Testis (tissue), 3 donors: ENCODE data around the gene PLK2. TPM values are rescaled to one million over a fixed set of nuclear protein-coding genes. Genes with fewer than 3 reads are reported as not detected.

ENCODE experiments used
- DNase-seq: peaks from one replicate; pipeline ENCODE4 v3.0.0-alpha.2; 2019
- H3K27ac ChIP-seq, 2 donors: fragments of 200-600 bp; sonication (generic); one replicate each; pipeline ENCODE4 v1.5.1; 2019
- H3K27me3 ChIP-seq: fragments of 200-600 bp; sonication (generic); one replicate; pipeline ENCODE4 v1.5.1; 2019
- H3K36me3 ChIP-seq: fragments of 200-600 bp; sonication (generic); one replicate; pipeline ENCODE4 v1.5.1; 2017; ENCODE audit warnings: low read depth; ENCODE audit errors: missing control alignments
- H3K4me1 ChIP-seq: fragments of 200-600 bp; sonication (generic); one replicate; pipeline ENCODE4 v1.5.1; 2019
- H3K4me3 ChIP-seq, 2 donors: fragments of 200-600 bp; sonication (generic); one replicate each; pipeline ENCODE4 v1.5.1; 2017 to 2019
- H3K9me3 ChIP-seq: fragments of 200-600 bp; sonication (generic); one replicate; pipeline ENCODE4 v1.5.1; 2017
- POLR2A ChIP-seq: fragments of 450-650 bp; IDR thresholded peaks from one replicate; pipeline ENCODE4 v1.6.1; 2017; ENCODE audit warnings: antibody characterized with exemption, mild to moderate bottlenecking, moderate library complexity
- WGBS, 2 donors: methylation state at CpG; one replicate each; pipeline ENCODE4 v1.1.5; 2018; 5-methylcytosine and 5-hydroxymethylcytosine counted together
- intact Hi-C: fragments of 100-400 bp; cut with DNase I; formaldehyde crosslinking; loops from one replicate; pipeline ENCODE4 v1.15.1; 2023; ENCODE audit warnings: low total_unique reads
- polyA plus RNA-seq: library from polyadenylated mRNA; stranded (reverse); fragments of 350-450 nt; fragmentation: Illumina TruSeq; extraction: RNeasy Lipid Tissue Mini Kit (QIAGEN cat#74804); gene quantifications from one replicate; pipeline ENCODE4 v1.2.3, GENCODE V29; 2014; ENCODE audit warnings: low read depth, low replicate concordance; ENCODE audit not compliant: insufficient read depth
- total RNA-seq, 2 donors: library from RNA; depleted of rRNA; stranded (reverse); fragments of >200 nt; gene quantifications; one replicate each; pipeline ENCODE4 v1.2.3, GENCODE V29; 2016
- TF ChIP-seq, protein P1 (sequence below), 3 experiments: fragments of 450-650 bp in 2 of 3; fragments of 200-600 bp in 1 of 3; sonication (generic) in 1 of 3; IDR thresholded peaks; one replicate each; pipeline ENCODE4 v1.5.1; 2016 to 2019; ENCODE audit warnings: antibody characterized with exemption in 3 of 3, mild to moderate bottlenecking in 2 of 3, moderate library complexity in 1 of 3

Gene PLK2
- total and polyA plus RNA-seq, 3 donors from 2014 or later = 55.3 to 88.4 (median 87.8) TPM

- Histone ChIP-seq H3K4me1 (no peaks in the 10 kb centered on the region), H3K27me3 (no peaks in the 10 kb centered on the region), H3K4me3 (peak overlapping the region; percentile 78 to 83), H3K36me3 (no peaks in the 10 kb centered on the region), H3K9me3 (no peaks in the 10 kb centered on the region), H3K27ac (peak overlapping the region; percentile 82 to 95)
- DNase-seq = peak; percentile 96
- intact Hi-C loops = loop anchor here (5.0 kb wide), 2 partner anchors 679 to 1164 kb away; no protein-coding TSS in a partner anchor
- TF ChIP-seq, protein P1, sequence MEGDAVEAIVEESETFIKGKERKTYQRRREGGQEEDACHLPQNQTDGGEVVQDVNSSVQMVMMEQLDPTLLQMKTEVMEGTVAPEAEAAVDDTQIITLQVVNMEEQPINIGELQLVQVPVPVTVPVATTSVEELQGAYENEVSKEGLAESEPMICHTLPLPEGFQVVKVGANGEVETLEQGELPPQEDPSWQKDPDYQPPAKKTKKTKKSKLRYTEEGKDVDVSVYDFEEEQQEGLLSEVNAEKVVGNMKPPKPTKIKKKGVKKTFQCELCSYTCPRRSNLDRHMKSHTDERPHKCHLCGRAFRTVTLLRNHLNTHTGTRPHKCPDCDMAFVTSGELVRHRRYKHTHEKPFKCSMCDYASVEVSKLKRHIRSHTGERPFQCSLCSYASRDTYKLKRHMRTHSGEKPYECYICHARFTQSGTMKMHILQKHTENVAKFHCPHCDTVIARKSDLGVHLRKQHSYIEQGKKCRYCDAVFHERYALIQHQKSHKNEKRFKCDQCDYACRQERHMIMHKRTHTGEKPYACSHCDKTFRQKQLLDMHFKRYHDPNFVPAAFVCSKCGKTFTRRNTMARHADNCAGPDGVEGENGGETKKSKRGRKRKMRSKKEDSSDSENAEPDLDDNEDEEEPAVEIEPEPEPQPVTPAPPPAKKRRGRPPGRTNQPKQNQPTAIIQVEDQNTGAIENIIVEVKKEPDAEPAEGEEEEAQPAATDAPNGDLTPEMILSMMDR (IDR thresholded peaks at IDR 0.05) = peak; percentile 32 to 83 (median 64)
- TF ChIP-seq POLR2A = no peak
- 10 to 15% methylated on average over 6 to 20 of the region's 30 CpGs for WGBS, 2 donors
Observed at GRCh38 chr5:58460732-58461286, 923 bp upstream of the PLK2 start.

GRCh38 chr5:58459146-58460001, 512 bp downstream of the PLK2 start:
- no peaks in the 10 kb centered on the region for H3K9me3 ChIP-seq
- intact Hi-C loops = loop anchor here (5.0 kb wide), 3 partner anchors 677 to 1162 kb away; no protein-coding TSS in a partner anchor
- WGBS, 2 donors = 0 to 1% methylated on average over 19 to 52 of the region's 57 CpGs
- no peaks in the 10 kb centered on the region for H3K4me1 ChIP-seq
- no peaks in the 10 kb centered on the region for H3K36me3 ChIP-seq
- peak overlapping the region; percentile 82 to 95 for H3K27ac ChIP-seq
- H3K27me3 ChIP-seq = no peaks in the 10 kb centered on the region
- peak; percentile 52 for DNase-seq
- peak overlapping the region; percentile 78 to 83 for H3K4me3 ChIP-seq
- TF ChIP-seq, protein P1 (IDR thresholded peaks at IDR 0.05) = no peak
- no peak for TF ChIP-seq POLR2A

- WGBS, 2 donors = 9 to 15% methylated on average over 9 of the region's 9 CpGs
- Histone ChIP-seq H3K4me3 (peak overlapping the region; percentile 78 to 83), H3K9me3 (no peaks in the 10 kb centered on the region), H3K4me1 (no peaks in the 10 kb centered on the region), H3K36me3 (no peaks in the 10 kb centered on the region), H3K27me3 (no peaks in the 10 kb centered on the region), H3K27ac (no peak overlapping the region)
- TF ChIP-seq, protein P1 (IDR thresholded peaks at IDR 0.05) = no peak
- no peak for TF ChIP-seq POLR2A
- intact Hi-C loops = loop anchor here (5.0 kb wide), 1 partner anchor 951 kb away; no protein-coding TSS in a partner anchor
- DNase-seq = no peak
Observed at GRCh38 chr5:58458743-58459145, 1.1 kb downstream of the PLK2 start.

GRCh38 chr5:58458141-58458742, 1.6 kb downstream of the PLK2 start:
- Histone ChIP-seq H3K36me3 (no peaks in the 10 kb centered on the region), H3K4me1 (no peaks in the 10 kb centered on the region), H3K9me3 (no peaks in the 10 kb centered on the region), H3K4me3 (peak overlapping the region; percentile 78 to 83), H3K27me3 (no peaks in the 10 kb centered on the region), H3K27ac (no peak overlapping the region)
- no peak for DNase-seq
- TF ChIP-seq, protein P1 (IDR thresholded peaks at IDR 0.05) = no peak
- no peak for TF ChIP-seq POLR2A
- 34 to 65% methylated on average over 7 of the region's 7 CpGs for WGBS, 2 donors
- intact Hi-C loops = loop anchor here (5.0 kb wide), 1 partner anchor 951 kb away; no protein-coding TSS in a partner anchor
